ENCODE measurements around the gene CCDC198. TPM values are rescaled to one million over a fixed set of nuclear protein-coding genes. Genes with fewer than 3 reads are reported as not detected.

Gene CCDC198
- total and polyA plus RNA-seq, 2 experiments from 2014 or later, result not detected

DNA sequence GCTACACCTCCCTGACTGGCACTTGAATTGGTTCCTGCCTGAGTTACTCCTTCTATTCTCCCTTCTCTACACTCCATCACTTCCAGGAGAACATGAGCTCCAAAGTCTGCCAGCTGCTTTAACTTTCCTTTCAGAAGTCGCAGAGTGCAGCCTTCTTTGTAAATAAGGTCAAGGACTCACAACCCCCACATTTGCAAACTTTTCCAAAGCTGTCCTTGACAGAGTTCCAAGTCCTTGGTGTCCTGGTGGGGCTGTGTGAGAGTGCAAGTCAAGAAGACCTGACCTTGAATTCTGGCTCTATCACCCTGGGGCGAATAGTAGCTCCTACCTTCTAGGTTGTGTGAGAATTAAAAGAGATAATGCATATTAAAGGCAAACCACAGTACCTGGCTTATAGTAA, 15.6 kb downstream of the CCDC198 start:
- no peak for TF ChIP-seq CREB1 (CRISPR knock-in tag; IDR thresholded peaks at IDR 0.05; ENCODE audit: low read depth)
- TF ChIP-seq ZNF462 (CRISPR knock-in tag; IDR thresholded peaks at IDR 0.05), result no peak
- TF ChIP-seq NANOG (IDR thresholded peaks at IDR 0.05; ENCODE audit: borderline replicate concordance), result no peak
- TF ChIP-seq STAT1 (IDR thresholded peaks at IDR 0.05; ENCODE audit: unreplicated experiment), result no peak
- no peak for TF ChIP-seq CTCF (conservative IDR thresholded peaks at IDR 0.05; ENCODE audit: low read depth in 2 of 2)

More for the DNA sequence above, 15.6 kb downstream of the CCDC198 start:
- H3K4me2 ChIP-seq, result no peak overlapping the region
- H3K4me1 Mint-ChIP-seq, result no peaks in the 10 kb centered on the region
- no peaks in the 10 kb centered on the region for H3K9me3 Mint-ChIP-seq
- DNase-seq (ENCODE audit: low spot score) (no peak), ATAC-seq (no peak)
- H3F3A ChIP-seq (replicated peaks; ENCODE audit: low read depth), result no peaks in the 10 kb centered on the region
- H3K27ac Mint-ChIP-seq, result no peak overlapping the region
- H3K4me3 Mint-ChIP-seq, result no peak overlapping the region
- no peak overlapping the region for H3K4me3 ChIP-seq
- no peaks in the 10 kb centered on the region for H4K20me1 ChIP-seq (replicated peaks; ENCODE audit: insufficient read depth)
- no peaks in the 10 kb centered on the region for H3K79me2 ChIP-seq (replicated peaks; ENCODE audit: insufficient read depth)
- H3K36me3 Mint-ChIP-seq (ENCODE audit: low read depth), result no peaks in the 10 kb centered on the region
- H3K27me3 ChIP-seq (ENCODE audit: insufficient read depth), result no peaks in the 10 kb centered on the region
- H3K4me1 ChIP-seq (ENCODE audit: insufficient read depth), result no peaks in the 10 kb centered on the region
- H3K27ac ChIP-seq (ENCODE audit: low read depth), result no peak overlapping the region
- no peaks in the 10 kb centered on the region for H3K9me2 ChIP-seq (ENCODE audit: insufficient read depth)
- H2AFZ ChIP-seq, result no peak overlapping the region
- no peaks in the 10 kb centered on the region for H3K36me3 ChIP-seq (ENCODE audit: insufficient read depth)
- H3K27me3 Mint-ChIP-seq (ENCODE audit: insufficient read depth, low read depth, poor library complexity), result no peaks in the 10 kb centered on the region
